Suprapubic skin (tissue), 3 donors: ENCODE data around the gene MYCBP2.

Experiments used
- POLR2A ChIP-seq, 2 donors: fragments of 450-650 bp; IDR thresholded peaks; one replicate each; pipeline ENCODE4 v1.6.1; 2017; ENCODE audit warnings: antibody characterized with exemption in 2 of 2, mild to moderate bottlenecking in 2 of 2, moderate library complexity in 2 of 2
- TF ChIP-seq, protein P1 (sequence below), 2 donors: fragments of 200-600 bp in 1 of 2; fragments of 450-650 bp in 1 of 2; sonication (generic) in 1 of 2; IDR thresholded peaks; one replicate each; pipeline ENCODE4 v1.5.1; 2016 to 2019; ENCODE audit warnings: antibody characterized with exemption in 2 of 2, mild to moderate bottlenecking in 1 of 2, moderate library complexity in 1 of 2

DNA sequence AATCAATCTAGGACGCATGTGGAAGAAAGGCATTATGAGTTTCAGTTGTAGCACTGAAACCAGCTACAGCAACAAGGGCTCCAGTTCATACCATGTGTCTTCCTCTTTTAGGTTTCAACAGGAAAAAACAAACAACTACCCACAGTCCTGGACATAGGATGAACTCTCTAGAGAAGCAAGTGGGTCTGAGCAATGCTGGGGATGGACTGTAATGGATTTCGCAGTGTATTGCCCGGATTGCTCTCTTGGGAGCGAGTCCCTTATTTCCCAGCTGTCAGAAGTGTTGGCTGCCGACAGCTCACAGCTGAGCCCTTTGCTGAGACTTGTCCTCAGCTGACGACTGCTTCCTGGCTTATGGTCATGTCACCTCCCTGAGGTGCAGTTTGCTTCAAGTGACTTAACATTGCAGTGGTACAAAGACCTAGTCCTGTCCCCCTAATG is 12.1 kb upstream of the MYCBP2 start:
- TF ChIP-seq, protein P1, sequence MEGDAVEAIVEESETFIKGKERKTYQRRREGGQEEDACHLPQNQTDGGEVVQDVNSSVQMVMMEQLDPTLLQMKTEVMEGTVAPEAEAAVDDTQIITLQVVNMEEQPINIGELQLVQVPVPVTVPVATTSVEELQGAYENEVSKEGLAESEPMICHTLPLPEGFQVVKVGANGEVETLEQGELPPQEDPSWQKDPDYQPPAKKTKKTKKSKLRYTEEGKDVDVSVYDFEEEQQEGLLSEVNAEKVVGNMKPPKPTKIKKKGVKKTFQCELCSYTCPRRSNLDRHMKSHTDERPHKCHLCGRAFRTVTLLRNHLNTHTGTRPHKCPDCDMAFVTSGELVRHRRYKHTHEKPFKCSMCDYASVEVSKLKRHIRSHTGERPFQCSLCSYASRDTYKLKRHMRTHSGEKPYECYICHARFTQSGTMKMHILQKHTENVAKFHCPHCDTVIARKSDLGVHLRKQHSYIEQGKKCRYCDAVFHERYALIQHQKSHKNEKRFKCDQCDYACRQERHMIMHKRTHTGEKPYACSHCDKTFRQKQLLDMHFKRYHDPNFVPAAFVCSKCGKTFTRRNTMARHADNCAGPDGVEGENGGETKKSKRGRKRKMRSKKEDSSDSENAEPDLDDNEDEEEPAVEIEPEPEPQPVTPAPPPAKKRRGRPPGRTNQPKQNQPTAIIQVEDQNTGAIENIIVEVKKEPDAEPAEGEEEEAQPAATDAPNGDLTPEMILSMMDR (IDR thresholded peaks at IDR 0.05) = no peak
- TF ChIP-seq POLR2A (IDR thresholded peaks at IDR 0.05) = no peak
